Tibial nerve (tissue), 4 donors: ENCODE data around the gene BCL7A.

Source experiments
- CTCF ChIP-seq, 5 experiments: fragments of 200-600 bp in 3 of 5; fragments of 450-650 bp in 2 of 5; sonication (generic) in 3 of 5; IDR thresholded peaks; one replicate each; pipeline ENCODE4 v1.5.1; 2016 to 2019; ENCODE audit warnings: antibody characterized with exemption in 5 of 5, mild to moderate bottlenecking in 3 of 5, moderate library complexity in 2 of 5
- EP300 ChIP-seq, 2 donors: sonication (generic); formaldehyde crosslinking; IDR thresholded peaks; one replicate each; pipeline ENCODE4 v1.6.1; 2017; ENCODE audit warnings: antibody characterized with exemption in 2 of 2, mild to moderate bottlenecking in 1 of 2
- POLR2A ChIP-seq, 2 donors: fragments of 450-650 bp; IDR thresholded peaks; one replicate each; pipeline ENCODE4 v1.6.1; 2017; ENCODE audit warnings: antibody characterized with exemption in 2 of 2, mild to moderate bottlenecking in 2 of 2, moderate library complexity in 2 of 2

DNA sequence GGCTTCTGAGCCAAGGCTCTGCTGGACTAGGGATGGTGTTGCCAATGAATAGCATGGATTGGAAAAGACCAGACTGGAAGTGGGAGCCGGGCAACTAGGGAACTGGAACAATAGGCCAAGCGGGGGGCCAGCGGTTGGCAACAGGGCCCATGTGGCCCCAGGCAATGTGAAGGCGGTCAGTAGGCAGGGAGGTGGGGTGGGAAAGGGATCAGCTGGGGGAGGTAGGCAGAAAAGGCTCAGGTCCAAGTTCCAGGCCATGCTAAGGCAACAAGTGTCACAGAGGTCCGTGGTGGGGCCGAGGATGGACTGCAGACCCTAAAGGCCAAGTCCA lies 42.0 kb downstream of the BCL7A start:
- TF ChIP-seq CTCF (IDR thresholded peaks at IDR 0.05) = no peak
- no peak for TF ChIP-seq EP300 (IDR thresholded peaks at IDR 0.05)
- no peak for TF ChIP-seq POLR2A (IDR thresholded peaks at IDR 0.05)
